GM12878 (cell line): ENCODE data around the gene METTL18. TPM values are rescaled to one million over a fixed set of nuclear protein-coding genes. Genes with fewer than 3 reads are reported as not detected.

Experiments used
- ATAC-seq: fragments of 200-7000 bp; cut with Tn5 transposase; 3 replicates; pipeline ENCODE4 v1.9.1; 2020; ENCODE audit warnings: mild to moderate bottlenecking, moderate library complexity
- BruUV-seq: library from RNA; stranded (reverse); fragments of 400-500 nt; replicated peaks from 2 replicates; lab custom pipeline; 2021; lab: Mats Ljungman, UMichigan
- CTCF ChIA-PET: fragments of 300-600 bp; sonication (Branson Sonifier 250); formaldehyde crosslinking; extraction: SDS; loops from one replicate; lab custom pipeline; 2021; ENCODE audit warnings: inconsistent platforms; lab: Yijun Ruan, JAX
- POLR2A ChIA-PET: fragments of 350-600 bp; formaldehyde crosslinking; extraction: SDS; loops from one replicate; lab custom pipeline; 2021; ENCODE audit warnings: inconsistent platforms; lab: Charles Lee
- RAD21 ChIA-PET: fragments of 300-600 bp; sonication (Branson Sonifier 250); formaldehyde crosslinking; loops from one replicate; lab custom pipeline; 2023; ENCODE audit warnings: antibody characterized with exemption; ENCODE audit not compliant: unreplicated experiment; lab: Charles Lee
- SMC1A ChIA-PET: fragments of 300-600 bp; sonication (Branson Sonifier 250); formaldehyde crosslinking; loops from one replicate; lab custom pipeline; 2023; ENCODE audit not compliant: unreplicated experiment, uncharacterized antibody; lab: Charles Lee
- DNase-seq: peaks from one replicate; pipeline ENCODE4 v3.0.0-alpha.2; 2011; ENCODE audit warnings: low read depth, low spot score
- FAIRE-seq: peaks from 3 replicates; lab custom pipeline; 2011; peaks lifted over from hg19 to GRCh38; lab: Jason Lieb, UNC
- H2AFZ ChIP-seq: 2 replicates; pipeline ENCODE4 v1.6.0; 2011; ENCODE audit warnings: low read depth, low read length, control low read depth; ENCODE audit not compliant: control insufficient read depth
- H3K27ac ChIP-seq: 2 replicates; pipeline ENCODE4 v1.5.1; 2011; ENCODE audit warnings: control low read depth; ENCODE audit not compliant: control insufficient read depth, insufficient read depth
- H3K27me3 ChIP-seq, 2 experiments: replicated peaks in 1 of 2; 2 replicates each; pipeline versions ENCODE4 v1.6.0 to v1.6.1; 2011; ENCODE audit warnings: low read length in 1 of 2; ENCODE audit not compliant: control insufficient read depth in 2 of 2, insufficient read depth in 2 of 2
- H3K36me3 ChIP-seq, 2 experiments: 2 replicates each; pipeline ENCODE4 v1.5.1; 2011; ENCODE audit warnings: low read length in 1 of 2; ENCODE audit not compliant: control insufficient read depth in 2 of 2, insufficient read depth in 2 of 2
- H3K4me1 ChIP-seq: 2 replicates; pipeline ENCODE4 v1.6.1; 2011; ENCODE audit warnings: mild to moderate bottlenecking, low read length, moderate library complexity, mixed read lengths; ENCODE audit not compliant: control insufficient read depth, insufficient read depth
- H3K4me2 ChIP-seq: 2 replicates; pipeline ENCODE4 v1.6.0; 2011; ENCODE audit warnings: control low read depth; ENCODE audit not compliant: control insufficient read depth, insufficient read depth
- H3K4me3 ChIP-seq: fragments of 200-600 bp; sonication (generic); 2 replicates; pipeline ENCODE4 v1.5.1; 2016
- H3K79me2 ChIP-seq: 2 replicates; pipeline ENCODE4 v1.6.0; 2011; ENCODE audit warnings: low read length; ENCODE audit not compliant: control insufficient read depth, insufficient read depth
- H3K9ac ChIP-seq: 2 replicates; pipeline ENCODE4 v1.8.0; 2011; ENCODE audit warnings: low read length, control low read depth, mixed read lengths; ENCODE audit not compliant: control insufficient read depth, insufficient read depth
- H3K9me3 ChIP-seq: replicated peaks from 3 replicates; pipeline ENCODE4 v1.5.1; 2011; ENCODE audit warnings: mild to moderate bottlenecking, low read length; ENCODE audit not compliant: control insufficient read depth, insufficient read depth
- H4K20me1 ChIP-seq: 2 replicates; pipeline ENCODE4 v1.6.0; 2011; ENCODE audit not compliant: control insufficient read depth, insufficient read depth
- ATF3 ChIP-seq: IDR thresholded peaks from 2 replicates; pipeline ENCODE4 v1.6.1; 2011; ENCODE audit warnings: low read depth, mild to moderate bottlenecking, low read length, moderate library complexity, borderline replicate concordance; ENCODE audit errors: extremely low read depth
- CBFB ChIP-seq: IDR thresholded peaks from 2 replicates; pipeline ENCODE4 v1.6.1; 2016; ENCODE audit warnings: antibody characterized with exemption, low read depth
- CBX3 ChIP-seq: fragments of 200-600 bp; sonication (generic); IDR thresholded peaks from 2 replicates; pipeline ENCODE4 v1.6.1; 2016; ENCODE audit warnings: low read depth, borderline replicate concordance
- CHD1 ChIP-seq: IDR thresholded peaks from 2 replicates; pipeline ENCODE4 v1.6.1; 2012; ENCODE audit warnings: low read depth, low read length, improper control_type of control experiment
- CREB1 ChIP-seq: IDR thresholded peaks from 2 replicates; pipeline ENCODE4 v1.6.1; 2012; ENCODE audit warnings: low read depth, mild to moderate bottlenecking, inconsistent platforms
- CTCF ChIP-seq, 3 experiments: IDR thresholded peaks in 2 of 3; conservative IDR thresholded peaks in 1 of 3; 2 replicates each; pipeline ENCODE4 v1.5.1; 2011; ENCODE audit warnings: low read depth in 3 of 3, low read length in 3 of 3, mild to moderate bottlenecking in 3 of 3, control low read depth in 2 of 3, moderate library complexity in 2 of 3, inconsistent platforms in 1 of 3, mixed read lengths in 1 of 3; ENCODE audit not compliant: control insufficient read depth in 2 of 3, insufficient read depth in 1 of 3; ENCODE audit errors: extremely low read depth in 1 of 3
- EP300 ChIP-seq, 2 experiments: fragments of 150-350 bp in 1 of 2; IDR thresholded peaks; 2 replicates each; pipeline ENCODE4 v1.6.1; 2011 to 2012; ENCODE audit warnings: low read depth in 2 of 2, low read length in 2 of 2, borderline replicate concordance in 1 of 2, improper control_type of control experiment in 1 of 2, inconsistent platforms in 1 of 2; ENCODE audit not compliant: control insufficient read depth in 1 of 2
- GATAD2B ChIP-seq: fragments of 450-650 bp; conservative IDR thresholded peaks from 2 replicates; pipeline ENCODE4 v1.6.1; 2017; ENCODE audit warnings: low read depth, mild to moderate bottlenecking, moderate library complexity
- IKZF2 ChIP-seq, 2 experiments: fragments of 450-650 bp; IDR thresholded peaks; 2 replicates each; pipeline ENCODE4 v1.6.1; 2017; ENCODE audit warnings: mild to moderate bottlenecking in 2 of 2, moderate library complexity in 2 of 2
- IRF4 ChIP-seq: IDR thresholded peaks from 2 replicates; pipeline ENCODE4 v1.6.1; 2011; ENCODE audit warnings: low read depth, low read length
- MYB ChIP-seq: fragments of 150-350 bp; IDR thresholded peaks from 2 replicates; pipeline ENCODE4 v1.6.1; 2014; ENCODE audit warnings: mild to moderate bottlenecking, low read depth, low read length, borderline replicate concordance
- PML ChIP-seq: IDR thresholded peaks from 2 replicates; pipeline ENCODE4 v1.6.1; 2012; ENCODE audit warnings: low read length, inconsistent platforms
- RBBP5 ChIP-seq: fragments of 200-600 bp; sonication (generic); conservative IDR thresholded peaks from 2 replicates; pipeline ENCODE4 v1.6.1; 2016
- SIX5 ChIP-seq: IDR thresholded peaks from 2 replicates; pipeline ENCODE4 v1.6.1; 2011; ENCODE audit warnings: mild to moderate bottlenecking, low read depth, low read length, moderate library complexity; ENCODE audit not compliant: severe bottlenecking
- SREBF1 ChIP-seq: IDR thresholded peaks from 2 replicates; pipeline ENCODE4 v1.6.1; 2012; ENCODE audit warnings: mild to moderate bottlenecking, low read length
- STAT1 ChIP-seq: fragments of 450-650 bp; conservative IDR thresholded peaks from 2 replicates; pipeline ENCODE4 v1.6.1; 2014; ENCODE audit warnings: antibody characterized with exemption, mild to moderate bottlenecking
- TARDBP ChIP-seq: IDR thresholded peaks from 2 replicates; pipeline ENCODE4 v1.6.1; 2016; ENCODE audit warnings: borderline replicate concordance
- TCF7 ChIP-seq: IDR thresholded peaks from 2 replicates; pipeline ENCODE4 v1.6.1; 2014; ENCODE audit warnings: antibody characterized with exemption, borderline replicate concordance
- ZNF24 ChIP-seq: fragments of 450-650 bp; IDR thresholded peaks from 2 replicates; pipeline ENCODE4 v1.6.1; 2017; ENCODE audit warnings: antibody characterized with exemption, mild to moderate bottlenecking
- in situ Hi-C: fragments of 300-500 bp; cut with MboI; formaldehyde crosslinking; loops from 9 replicates; pipeline ENCODE4 v1.14.3; 2018; ENCODE audit warnings: mixed read lengths
- intact Hi-C: fragments of 100-400 bp; cut with micrococcal nuclease; formaldehyde crosslinking; loops from one replicate; pipeline ENCODE4 v1.14.2; 2022; ENCODE audit not compliant: unreplicated experiment
- polyA plus RNA-seq, 11 experiments: library from polyadenylated mRNA; depleted of rRNA in 4 of 11; unstranded in 6 of 11; stranded (reverse) in 5 of 11; fragments of >200 nt; fragmentation: Nextera tagmentation in 4 of 11; fragmentation: Illumina TruSeq in 1 of 11; extraction: Ambion mirVana in 4 of 11; extraction: Trizol in 1 of 11; gene quantifications; 1 replicate in 1 of 11; 2 replicates in 10 of 11; pipeline versions ENCODE4 v1.2.1 to v1.2.3, GENCODE V29; 2011 to 2016; ENCODE audit warnings: inconsistent platforms in 2 of 11, missing spikeins in 2 of 11, low read depth in 1 of 11
- total RNA-seq, 4 experiments: library from RNA; depleted of rRNA in 3 of 4; stranded (reverse); fragments of >200 nt in 3 of 4; fragmentation: Illumina TruSeq in 1 of 4; extraction: Trizol in 1 of 4; gene quantifications; 2 replicates each; pipeline versions ENCODE4 v1.2.1 to v1.2.3, GENCODE V29; 2013 to 2021
- TF ChIP-seq, protein P1 (sequence below): fragments of 450-650 bp; IDR thresholded peaks from 2 replicates; pipeline ENCODE4 v1.6.1; 2017; ENCODE audit warnings: borderline replicate concordance
- TF ChIP-seq, protein P2 (sequence below): IDR thresholded peaks from 2 replicates; pipeline ENCODE4 v1.6.1; 2012; ENCODE audit warnings: low read depth, low read length, improper control_type of control experiment

METTL18 gene
- total and polyA plus RNA-seq, 10 of the 15 experiments (the other 5 are each of a cell fraction or from before 2014, with no cell fraction given) = 8.1 to 31.8 (median 12.8) TPM

DNA sequence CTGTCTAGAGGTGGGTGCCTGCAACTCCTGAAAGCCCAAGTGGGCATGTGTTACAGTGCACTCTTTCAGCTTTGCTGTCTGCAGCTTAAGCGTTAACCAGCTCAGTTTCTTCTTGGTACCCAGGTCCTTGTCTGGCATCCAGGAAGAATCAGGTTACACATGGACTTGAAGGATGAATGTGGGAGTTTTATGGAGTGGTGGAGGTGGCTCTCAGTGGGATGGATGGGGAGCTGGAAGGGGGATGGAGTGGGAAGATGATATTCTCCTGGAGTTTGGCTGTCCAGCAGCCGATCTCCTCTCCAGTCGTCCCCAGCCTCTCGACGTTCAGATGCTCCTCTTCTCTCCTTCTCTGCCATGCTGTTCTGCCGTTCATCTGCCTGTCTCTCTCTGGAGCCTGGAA lies 9.4 kb downstream of the METTL18 start (continued):
- TF ChIP-seq, protein P1, sequence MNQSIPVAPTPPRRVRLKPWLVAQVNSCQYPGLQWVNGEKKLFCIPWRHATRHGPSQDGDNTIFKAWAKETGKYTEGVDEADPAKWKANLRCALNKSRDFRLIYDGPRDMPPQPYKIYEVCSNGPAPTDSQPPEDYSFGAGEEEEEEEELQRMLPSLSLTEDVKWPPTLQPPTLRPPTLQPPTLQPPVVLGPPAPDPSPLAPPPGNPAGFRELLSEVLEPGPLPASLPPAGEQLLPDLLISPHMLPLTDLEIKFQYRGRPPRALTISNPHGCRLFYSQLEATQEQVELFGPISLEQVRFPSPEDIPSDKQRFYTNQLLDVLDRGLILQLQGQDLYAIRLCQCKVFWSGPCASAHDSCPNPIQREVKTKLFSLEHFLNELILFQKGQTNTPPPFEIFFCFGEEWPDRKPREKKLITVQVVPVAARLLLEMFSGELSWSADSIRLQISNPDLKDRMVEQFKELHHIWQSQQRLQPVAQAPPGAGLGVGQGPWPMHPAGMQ = no peak
- TF ChIP-seq, protein P2, sequence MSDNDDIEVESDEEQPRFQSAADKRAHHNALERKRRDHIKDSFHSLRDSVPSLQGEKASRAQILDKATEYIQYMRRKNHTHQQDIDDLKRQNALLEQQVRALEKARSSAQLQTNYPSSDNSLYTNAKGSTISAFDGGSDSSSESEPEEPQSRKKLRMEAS = no peak
- TF ChIP-seq CTCF (IDR thresholded peaks at IDR 0.05 in 2 of 3, conservative IDR thresholded peaks at IDR 0.05 in 1 of 3; ENCODE audit: control insufficient read depth in 2 of 3, extremely low read depth in 1 of 3, insufficient read depth in 1 of 3, low read depth in 3 of 3, low read length in 3 of 3) = no peak
- no peak for TF ChIP-seq MYB

DNA sequence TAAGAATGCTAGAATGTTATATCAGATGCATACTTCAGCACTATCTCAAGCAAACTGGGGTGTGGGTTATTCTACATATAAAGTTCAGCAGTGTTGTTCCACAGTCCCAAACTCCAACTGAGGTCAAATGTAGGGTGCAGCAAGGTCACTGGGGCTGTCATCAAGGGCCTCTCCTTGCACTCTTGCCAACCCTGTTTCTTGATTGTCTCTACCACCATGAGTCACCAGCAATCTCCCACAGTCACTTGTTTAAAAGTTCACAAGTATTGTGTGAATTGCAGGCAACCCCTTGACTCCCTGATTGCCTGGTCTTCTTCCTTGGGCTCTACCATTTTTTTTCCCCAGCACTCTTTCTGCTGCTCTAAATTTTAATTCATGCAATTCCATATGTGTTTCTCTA lies 10.6 kb downstream of the METTL18 start:
- POLR2A ChIA-PET = no interaction called here
- no peaks in the 10 kb centered on the region for H3K79me2 ChIP-seq
- intact Hi-C loops = no loop called here
- H4K20me1 ChIP-seq = no peaks in the 10 kb centered on the region
- H3K27me3 ChIP-seq = no peaks in the 10 kb centered on the region
- H3K4me2 ChIP-seq = no peak overlapping the region
- H2AFZ ChIP-seq = no peak overlapping the region
- H3K4me1 ChIP-seq = no peaks in the 10 kb centered on the region
- DNase-seq (no peak), FAIRE-seq (no peak), ATAC-seq (no peak)
- no peak overlapping the region for H3K4me3 ChIP-seq
- SMC1A ChIA-PET = no interaction called here
- CTCF ChIA-PET = interaction anchor here (1.7 kb wide), 1 partner anchor 9 kb away, joined by 4 read pairs; no protein-coding TSS in a partner anchor
- H3K27ac ChIP-seq = no peak overlapping the region
- H3K36me3 ChIP-seq = no peaks in the 10 kb centered on the region
- no peaks in the 10 kb centered on the region for H3K9me3 ChIP-seq
- BruUV-seq = no TSS peak
- TF ChIP-seq CBFB = no peak
- no peak for TF ChIP-seq CHD1
- TF ChIP-seq SREBF1 = no peak
- TF ChIP-seq SIX5 = no peak
- no peak for TF ChIP-seq EP300 (IDR thresholded peaks at IDR 0.05; ENCODE audit: borderline replicate concordance in 1 of 2, control insufficient read depth in 1 of 2, low read depth in 2 of 2, low read length in 2 of 2)
- no peak for TF ChIP-seq IKZF2 (IDR thresholded peaks at IDR 0.05)
- no peak for TF ChIP-seq TARDBP
- no peak for TF ChIP-seq RBBP5
- no peak for TF ChIP-seq IRF4
- TF ChIP-seq ATF3 = no peak
- no peak for TF ChIP-seq CBX3
- no peak for TF ChIP-seq STAT1
- TF ChIP-seq GATAD2B = no peak
- no peak for TF ChIP-seq TCF7
- no peak for TF ChIP-seq CREB1
- TF ChIP-seq ZNF24 = no peak
- no peak for TF ChIP-seq PML
- in situ Hi-C loops = no loop called here
- H3K9ac ChIP-seq = no peak overlapping the region
- RAD21 ChIA-PET = no interaction called here
